ENCODE measurements around the gene DNAH1. TPM values are rescaled to one million over a fixed set of nuclear protein-coding genes. Genes with fewer than 3 reads are reported as not detected.

DNAH1 gene
- total and polyA plus RNA-seq, 5 donors, result 2.6 to 4.0 (median 3.6) TPM

DNA sequence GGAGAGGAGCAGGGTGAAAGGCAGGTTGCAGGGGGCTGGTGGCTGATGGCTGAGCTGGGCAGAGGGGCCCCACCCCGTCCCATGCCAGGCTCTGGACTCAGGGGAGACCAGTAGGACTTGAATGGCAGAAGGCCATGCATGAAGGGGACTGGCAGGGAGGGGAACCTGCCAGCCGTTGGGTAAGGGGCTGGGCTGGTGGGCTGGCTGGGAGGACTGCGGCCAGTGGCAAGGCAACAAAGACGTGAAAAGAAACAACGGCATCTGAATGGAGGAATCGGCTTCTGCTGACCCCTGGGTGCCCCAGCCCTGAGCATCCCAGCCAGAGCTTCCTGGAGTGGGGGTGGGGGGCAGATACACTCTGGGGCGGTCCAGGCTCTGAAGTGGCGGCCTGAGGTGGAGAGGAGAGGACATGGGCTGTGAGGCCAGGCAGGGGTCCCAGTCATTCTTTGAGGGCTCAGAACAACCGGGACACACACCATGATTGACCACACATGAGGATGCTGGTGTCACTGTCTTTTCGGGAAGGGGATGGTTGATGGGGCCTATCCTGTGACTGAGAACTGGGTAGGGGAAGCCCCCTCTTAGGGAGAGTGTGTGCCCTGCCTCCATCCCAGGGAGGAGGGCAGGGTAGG, 16.8 kb upstream of the DNAH1 start:
- peak in 1 of 2 donors; percentile 12 for ATAC-seq

DNA sequence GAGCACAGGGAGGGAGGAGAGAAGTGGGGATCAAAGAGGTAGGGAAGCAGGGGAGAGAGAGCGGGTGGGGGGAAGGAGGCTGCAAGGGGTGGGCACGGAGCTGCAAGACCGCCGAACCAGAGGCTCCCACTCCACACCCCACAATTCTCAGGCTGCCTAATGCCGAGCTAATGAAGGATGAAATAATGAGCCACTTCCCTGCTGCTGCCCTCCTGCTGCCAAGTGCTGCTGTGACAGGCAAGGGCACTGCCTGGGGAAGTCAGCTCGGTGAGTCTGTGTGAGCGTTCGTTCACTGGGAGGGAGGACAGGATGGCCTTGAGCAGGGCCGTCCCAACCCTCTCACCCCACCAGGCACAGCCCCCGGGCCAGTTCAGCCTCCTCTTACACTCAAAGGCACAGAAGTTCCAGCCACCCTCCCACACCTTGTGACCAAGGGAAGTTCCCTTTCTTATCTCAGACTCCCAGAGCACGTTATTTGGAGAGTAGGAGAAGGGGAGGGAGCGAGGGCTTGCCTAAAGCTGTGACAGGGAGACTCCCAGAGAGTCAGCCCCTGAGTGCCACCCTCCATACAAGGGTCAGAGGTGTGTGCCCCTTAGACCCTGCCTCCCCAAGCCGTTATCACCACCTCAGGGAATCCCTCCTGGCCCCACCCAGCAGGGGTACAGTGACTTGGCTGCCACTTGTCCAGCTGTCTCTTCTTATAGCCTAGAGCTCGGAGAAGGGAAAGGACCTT, 16.1 kb upstream of the DNAH1 start:
- peak; percentile 58 to 81 (median 74) for DNase-seq
- WGBS, result 17% methylated on average over 14 of the region's 14 CpGs
- Histone ChIP-seq H3K27me3 (ENCODE audit: control insufficient read depth, insufficient read depth) (no peaks in the 10 kb centered on the region), H3K4me1 (ENCODE audit: control insufficient read depth, insufficient read depth, low read length) (peaks cover 6% of the 10 kb centered on the region), H3K27ac (ENCODE audit: low read length) (peak overlapping the region; percentile 59), H3K4me3 (ENCODE audit: low read length) (no peak overlapping the region), H3K9me3 (ENCODE audit: control insufficient read depth, low read length) (no peaks in the 10 kb centered on the region)
- intact Hi-C loops (cut with DNase I), result loop anchor here in 1 of 4 donors (2.0 kb wide), 1 partner anchor 37 kb away; no protein-coding TSS in a partner anchor
- peak; percentile 81 to 83 for ATAC-seq

More for the DNA sequence above, 16.8 kb upstream of the DNAH1 start:
- Histone ChIP-seq H3K9me3 (ENCODE audit: control insufficient read depth, low read length) (no peaks in the 10 kb centered on the region), H3K27ac (ENCODE audit: low read length) (peak overlapping the region; percentile 59), H3K4me1 (ENCODE audit: control insufficient read depth, insufficient read depth, low read length) (peaks cover 6% of the 10 kb centered on the region), H3K27me3 (ENCODE audit: control insufficient read depth, insufficient read depth) (no peaks in the 10 kb centered on the region), H3K4me3 (ENCODE audit: low read length) (no peak overlapping the region)
- 44% methylated on average over 10 of the region's 10 CpGs for WGBS
- intact Hi-C loops (cut with DNase I), result no loop called here
- no peak for DNase-seq

DNA sequence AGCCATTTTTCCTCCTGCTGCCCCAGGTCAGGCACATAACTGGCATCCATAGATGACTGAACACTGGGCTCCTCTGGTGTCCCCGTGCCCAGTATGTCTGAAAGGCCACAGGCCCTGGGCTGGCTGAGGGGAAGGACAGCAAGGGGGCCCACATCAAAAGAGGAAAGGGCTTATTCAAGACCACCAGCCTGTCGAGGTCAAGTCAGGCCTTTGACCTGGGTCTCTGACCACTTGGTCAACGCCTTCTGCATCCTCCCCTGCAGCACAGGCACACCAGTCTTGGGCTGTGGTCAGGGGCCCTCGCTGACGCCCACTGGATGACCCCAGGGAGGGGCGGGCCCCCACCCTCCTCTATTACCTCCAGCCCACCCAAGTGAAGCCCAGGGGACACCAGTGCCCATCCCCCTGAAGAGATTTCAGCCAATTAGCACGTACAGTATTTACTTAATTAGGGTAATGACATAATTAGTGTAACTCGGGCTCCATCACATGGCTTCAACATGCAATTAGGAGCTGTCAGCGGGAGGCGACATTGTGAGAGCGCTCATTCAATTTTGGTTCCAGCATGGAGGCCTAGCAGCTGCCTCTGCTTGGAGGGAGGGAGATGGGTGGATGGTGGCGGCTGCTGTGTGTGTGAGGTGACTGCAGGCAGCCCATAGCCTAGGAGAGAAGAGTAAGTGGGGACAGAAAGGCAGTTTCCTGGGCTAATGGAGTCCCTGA, 13.5 kb upstream of the DNAH1 start:
- peaks cover 6% of the 10 kb centered on the region for H3K4me1 ChIP-seq (ENCODE audit: control insufficient read depth, insufficient read depth, low read length)
- no peak overlapping the region for H3K27ac ChIP-seq (ENCODE audit: low read length)
- H3K27me3 ChIP-seq (ENCODE audit: control insufficient read depth, insufficient read depth), result no peaks in the 10 kb centered on the region
- H3K9me3 ChIP-seq (ENCODE audit: control insufficient read depth, low read length), result no peaks in the 10 kb centered on the region
- DNase-seq, result no peak
- intact Hi-C loops (cut with DNase I), result no loop called here
- 91% methylated on average over 12 of the region's 12 CpGs for WGBS
- no peak for ATAC-seq
- H3K4me3 ChIP-seq (ENCODE audit: low read length), result no peak overlapping the region

DNA sequence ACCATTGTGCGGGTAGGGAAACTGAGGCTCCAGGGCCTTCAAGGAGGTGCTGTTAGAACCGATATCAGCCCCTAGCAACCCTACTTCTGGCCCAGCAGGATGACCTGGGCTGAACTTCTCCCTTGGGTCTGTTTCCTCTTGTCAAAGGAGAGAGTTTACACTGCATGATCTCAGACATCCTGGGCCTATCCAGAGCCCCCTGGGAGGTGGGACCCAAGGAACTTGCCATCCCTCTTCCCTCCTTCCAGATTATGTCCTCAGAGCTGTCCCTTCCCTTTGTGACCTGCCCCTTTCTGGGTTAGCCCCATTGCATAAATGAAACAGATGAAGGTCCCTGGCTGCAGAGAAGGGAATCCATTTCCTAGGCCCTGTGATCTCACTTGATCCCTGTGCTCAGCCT, 12.3 kb upstream of the DNAH1 start:
- no peak for ATAC-seq
- Histone ChIP-seq H3K9me3 (ENCODE audit: control insufficient read depth, low read length) (no peaks in the 10 kb centered on the region), H3K27me3 (ENCODE audit: control insufficient read depth, insufficient read depth) (no peaks in the 10 kb centered on the region), H3K4me1 (ENCODE audit: control insufficient read depth, insufficient read depth, low read length) (peaks cover 6% of the 10 kb centered on the region), H3K4me3 (ENCODE audit: low read length) (no peak overlapping the region), H3K27ac (ENCODE audit: low read length) (no peak overlapping the region)
- intact Hi-C loops (cut with DNase I), result no loop called here
- DNase-seq, result no peak
- WGBS, result 86% methylated on average over 2 of the region's 2 CpGs

DNA sequence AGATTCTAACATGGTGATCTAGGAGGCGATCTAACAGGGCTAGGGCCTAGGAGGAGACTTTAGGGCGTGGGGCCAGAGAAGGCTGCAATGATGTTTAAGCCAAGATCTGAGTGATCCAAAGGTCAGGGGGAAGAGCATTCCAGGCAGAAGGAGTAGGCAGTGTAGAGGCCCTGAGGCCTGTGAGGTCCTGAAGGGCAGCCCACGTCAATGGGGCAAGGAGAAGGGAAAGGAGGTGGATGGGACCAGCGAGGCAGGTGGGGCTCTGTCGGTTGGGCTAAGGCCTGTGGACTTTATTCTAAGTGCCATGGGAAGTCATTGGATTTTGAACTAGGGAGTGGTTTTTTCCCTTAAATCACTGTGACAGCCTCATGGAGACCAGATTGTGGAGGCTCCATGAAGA, 10.2 kb upstream of the DNAH1 start:
- Histone ChIP-seq H3K9me3 (ENCODE audit: control insufficient read depth, low read length) (no peaks in the 10 kb centered on the region), H3K4me1 (ENCODE audit: control insufficient read depth, insufficient read depth, low read length) (no peaks in the 10 kb centered on the region), H3K27me3 (ENCODE audit: control insufficient read depth, insufficient read depth) (no peaks in the 10 kb centered on the region), H3K27ac (ENCODE audit: low read length) (no peak overlapping the region), H3K4me3 (ENCODE audit: low read length) (no peak overlapping the region)
- ATAC-seq (no peak), DNase-seq (no peak)
- intact Hi-C loops (cut with DNase I), result no loop called here
- WGBS, result 93% methylated on average over 5 of the region's 5 CpGs

DNA sequence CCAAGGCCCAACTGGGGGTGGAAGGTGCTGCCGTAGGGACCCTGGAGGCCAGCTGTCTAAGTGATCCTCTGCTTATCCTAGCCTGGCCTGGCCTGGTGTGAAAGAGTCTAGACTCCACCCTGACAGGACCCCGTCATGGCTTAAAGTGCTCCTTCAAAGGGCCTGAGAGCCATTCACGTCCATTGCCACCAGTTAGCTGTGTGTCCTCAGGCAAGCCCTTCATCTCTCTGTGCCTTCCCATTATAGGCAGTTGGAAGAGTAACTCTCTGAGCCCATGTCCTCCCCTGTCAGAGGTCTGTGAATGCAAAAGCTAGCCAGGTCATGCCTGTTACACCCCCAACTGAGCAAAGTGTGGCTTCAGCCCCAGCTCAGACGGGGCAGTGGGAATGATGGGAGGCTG, 9.1 kb upstream of the DNAH1 start:
- no peak overlapping the region for H3K4me3 ChIP-seq (ENCODE audit: low read length)

DNA sequence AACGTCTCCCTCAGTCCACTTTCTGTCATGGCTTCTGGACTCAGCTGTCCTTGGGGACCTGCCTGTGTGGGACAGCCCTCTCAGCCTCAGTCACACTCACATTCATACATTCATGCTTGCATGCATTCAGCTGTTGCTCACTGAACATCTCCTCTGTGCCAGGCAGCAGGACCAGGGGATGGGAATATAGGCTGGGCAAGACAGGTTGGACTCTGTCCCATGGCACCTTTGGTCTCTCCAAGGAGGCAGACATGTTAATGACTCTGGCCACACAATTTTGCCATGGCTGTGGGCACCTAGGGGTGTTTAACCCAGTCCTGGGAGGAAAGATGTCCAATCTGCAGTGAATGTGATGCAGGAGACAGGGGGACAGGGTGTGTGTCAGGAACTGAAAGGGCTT, 7.8 kb upstream of the DNAH1 start:
- intact Hi-C loops (cut with DNase I), result no loop called here
- no peak overlapping the region for H3K27ac ChIP-seq (ENCODE audit: low read length)

More for the DNA sequence above, 9.1 kb upstream of the DNAH1 start:
- H3K27ac ChIP-seq (ENCODE audit: low read length), result no peak overlapping the region
- H3K4me1 ChIP-seq (ENCODE audit: control insufficient read depth, insufficient read depth, low read length), result no peaks in the 10 kb centered on the region
- 94% methylated on average over 4 of the region's 4 CpGs for WGBS
- DNase-seq (no peak), ATAC-seq (no peak)
- intact Hi-C loops (cut with DNase I), result no loop called here
- H3K9me3 ChIP-seq (ENCODE audit: control insufficient read depth, low read length), result no peaks in the 10 kb centered on the region
- H3K27me3 ChIP-seq (ENCODE audit: control insufficient read depth, insufficient read depth), result no peaks in the 10 kb centered on the region

DNA sequence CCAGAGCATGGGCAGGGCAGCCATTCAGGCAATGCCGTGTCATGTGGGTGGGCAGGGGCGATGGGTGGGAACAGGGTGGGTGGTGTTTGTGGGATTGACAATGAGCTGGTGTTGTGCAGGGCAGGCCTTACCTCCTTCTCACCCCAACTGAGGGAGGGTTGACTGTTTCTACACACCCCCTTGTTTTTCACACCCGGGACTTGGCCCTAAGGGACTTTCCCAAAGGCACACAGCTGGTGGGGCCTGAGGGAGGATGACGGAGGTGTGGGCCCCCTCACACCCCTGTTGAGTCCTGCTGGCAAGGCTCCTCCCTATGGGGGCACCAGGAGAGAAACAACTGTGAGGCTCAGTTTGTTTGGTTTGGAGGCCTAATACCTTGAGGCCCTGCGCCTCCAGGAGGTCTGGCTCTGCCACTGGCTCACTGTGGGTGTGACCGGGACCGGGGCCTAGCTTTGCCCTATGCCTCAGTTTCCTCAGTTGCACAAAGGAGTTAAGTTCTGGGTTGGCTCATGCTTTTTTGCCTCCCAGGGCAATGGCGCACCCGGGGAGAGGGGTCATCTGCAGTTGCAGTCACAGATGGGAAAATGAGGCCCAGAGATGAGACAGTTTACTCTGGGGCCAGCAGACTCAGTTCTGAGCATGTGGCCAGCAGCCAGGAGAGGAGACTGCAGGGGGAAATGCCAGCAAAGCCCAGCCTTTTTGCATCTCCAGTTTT, 5.1 kb upstream of the DNAH1 start:
- no peak overlapping the region for H3K4me3 ChIP-seq (ENCODE audit: low read length)
- H3K4me1 ChIP-seq (ENCODE audit: control insufficient read depth, insufficient read depth, low read length), result peaks cover 3% of the 10 kb centered on the region
- no peaks in the 10 kb centered on the region for H3K9me3 ChIP-seq (ENCODE audit: control insufficient read depth, low read length)
- intact Hi-C loops (cut with DNase I), result no loop called here
- no peaks in the 10 kb centered on the region for H3K27me3 ChIP-seq (ENCODE audit: control insufficient read depth, insufficient read depth)
- DNase-seq (peak in 1 of 3 donors; percentile 23), ATAC-seq (no peak)
- no peak overlapping the region for H3K27ac ChIP-seq (ENCODE audit: low read length)
- 79% methylated on average over 9 of the region's 9 CpGs for WGBS

More for the DNA sequence above, 7.8 kb upstream of the DNAH1 start:
- Histone ChIP-seq H3K4me3 (ENCODE audit: low read length) (no peak overlapping the region), H3K27me3 (ENCODE audit: control insufficient read depth, insufficient read depth) (no peaks in the 10 kb centered on the region), H3K4me1 (ENCODE audit: control insufficient read depth, insufficient read depth, low read length) (no peaks in the 10 kb centered on the region), H3K9me3 (ENCODE audit: control insufficient read depth, low read length) (no peaks in the 10 kb centered on the region)
- ATAC-seq, result no peak
- 52% methylated on average over 1 of the region's 1 CpG for WGBS
- DNase-seq, result no peak

DNA sequence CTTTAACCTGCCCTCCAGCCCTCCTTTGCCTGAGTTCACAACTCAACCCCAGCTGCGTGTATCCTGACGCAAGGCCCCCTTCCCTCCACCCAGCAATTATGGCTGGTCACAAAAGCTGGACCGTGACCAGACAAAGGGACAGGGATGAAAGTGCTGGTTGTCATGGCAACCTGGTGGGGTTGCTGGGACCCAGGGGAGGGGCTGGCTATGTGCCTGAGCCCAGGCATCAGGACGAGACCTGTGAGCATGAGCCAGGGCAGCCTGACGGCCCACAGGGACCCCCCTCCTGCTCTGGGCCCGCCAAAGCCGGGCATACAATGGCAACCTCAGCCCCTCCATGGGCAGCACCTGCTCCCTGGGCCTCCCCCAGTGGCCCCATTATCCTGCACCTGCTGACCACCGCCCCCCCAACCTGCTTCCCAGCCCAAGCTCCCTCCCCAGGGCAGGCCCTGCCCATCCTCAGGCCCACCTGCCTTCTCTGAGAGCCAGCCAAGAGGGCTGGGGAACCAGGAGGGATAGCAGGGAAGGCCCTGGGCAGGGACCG, 4.5 kb upstream of the DNAH1 start:
- H3K27ac ChIP-seq (ENCODE audit: low read length), result no peak overlapping the region
- no peak for ATAC-seq
- DNase-seq, result peak in 1 of 3 donors; percentile 51
- H3K27me3 ChIP-seq (ENCODE audit: control insufficient read depth, insufficient read depth), result no peaks in the 10 kb centered on the region
- WGBS, result 83% methylated on average over 9 of the region's 9 CpGs
- no peaks in the 10 kb centered on the region for H3K9me3 ChIP-seq (ENCODE audit: control insufficient read depth, low read length)
- H3K4me1 ChIP-seq (ENCODE audit: control insufficient read depth, insufficient read depth, low read length), result peaks cover 3% of the 10 kb centered on the region
- H3K4me3 ChIP-seq (ENCODE audit: low read length), result no peak overlapping the region
- intact Hi-C loops (cut with DNase I), result no loop called here

DNA sequence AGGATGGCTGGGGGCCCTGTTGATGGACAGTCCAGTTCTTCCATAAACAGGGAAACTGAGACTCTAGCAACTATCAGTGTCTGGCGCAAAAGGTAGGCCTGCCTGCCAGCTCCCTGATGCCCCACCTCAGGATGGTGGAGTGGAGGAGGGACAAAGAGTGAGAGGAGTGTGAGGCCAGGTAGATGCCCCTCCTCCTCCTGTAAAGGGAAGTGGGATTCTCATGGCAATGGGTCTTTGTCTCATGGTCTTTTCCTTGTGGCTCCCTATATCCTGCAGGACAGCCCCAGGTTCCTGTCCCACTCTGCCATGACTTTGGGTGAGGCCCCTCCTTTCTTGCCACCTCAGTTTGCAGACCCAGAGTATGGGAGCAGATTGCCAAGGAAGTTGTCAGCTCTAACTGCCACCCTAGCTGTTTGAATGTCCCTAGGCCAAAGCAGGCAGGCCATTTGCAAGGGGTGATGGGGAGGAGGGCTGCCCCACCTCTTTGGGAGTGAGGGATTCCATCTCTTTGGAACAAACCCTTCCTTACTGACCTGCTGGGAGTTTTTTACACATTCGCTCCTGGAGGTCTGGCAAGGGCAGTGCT, 2.8 kb upstream of the DNAH1 start:
- DNase-seq, result no peak
- H3K27me3 ChIP-seq (ENCODE audit: control insufficient read depth, insufficient read depth), result no peaks in the 10 kb centered on the region
- no peak for ATAC-seq
- 73% methylated on average over 2 of the region's 2 CpGs for WGBS
- no peaks in the 10 kb centered on the region for H3K9me3 ChIP-seq (ENCODE audit: control insufficient read depth, low read length)
- intact Hi-C loops (cut with DNase I), result no loop called here
- no peak overlapping the region for H3K4me3 ChIP-seq (ENCODE audit: low read length)
- H3K27ac ChIP-seq (ENCODE audit: low read length), result no peak overlapping the region
- H3K4me1 ChIP-seq (ENCODE audit: control insufficient read depth, insufficient read depth, low read length), result peaks cover 3% of the 10 kb centered on the region
